Mammary epithelial cell (primary cell): ENCODE measurements around the gene CCDC110.

Experiments used
- EZH2 ChIP-seq: IDR thresholded peaks from 2 replicates; pipeline ENCODE4 v1.6.1; 2012; ENCODE audit warnings: low read length, inconsistent platforms, borderline replicate concordance
- TF ChIP-seq, protein P1 (sequence below), 2 donors: IDR thresholded peaks in 1 of 2; conservative IDR thresholded peaks in 1 of 2; 2 replicates each; pipeline ENCODE4 v1.5.1; 2011 to 2012; ENCODE audit warnings: inconsistent platforms in 2 of 2, low read length in 2 of 2, mild to moderate bottlenecking in 2 of 2, control low read depth in 1 of 2, low read depth in 1 of 2; ENCODE audit not compliant: insufficient read depth in 1 of 2; ENCODE audit errors: extremely low read depth in 1 of 2

DNA sequence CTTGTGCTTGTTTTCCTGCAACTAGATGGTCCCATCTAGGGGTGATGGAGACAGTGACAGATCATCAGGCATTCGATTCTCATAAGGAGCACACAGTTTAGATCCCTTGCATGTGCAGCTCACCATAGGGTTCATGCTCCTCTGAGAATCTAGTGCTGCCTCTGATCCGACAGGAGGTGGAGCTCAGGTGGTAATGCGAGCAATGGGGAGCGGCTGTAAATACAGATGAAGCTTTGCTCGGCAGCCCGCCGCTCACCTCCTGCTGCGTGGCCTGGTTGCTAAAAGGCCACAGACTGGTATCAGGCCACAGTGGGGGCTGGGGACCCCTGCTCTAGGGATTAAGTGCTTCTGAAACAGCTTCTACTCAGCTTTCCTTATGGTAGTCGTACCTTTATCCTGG lies 28.5 kb upstream of the CCDC110 start:
- TF ChIP-seq, protein P1, sequence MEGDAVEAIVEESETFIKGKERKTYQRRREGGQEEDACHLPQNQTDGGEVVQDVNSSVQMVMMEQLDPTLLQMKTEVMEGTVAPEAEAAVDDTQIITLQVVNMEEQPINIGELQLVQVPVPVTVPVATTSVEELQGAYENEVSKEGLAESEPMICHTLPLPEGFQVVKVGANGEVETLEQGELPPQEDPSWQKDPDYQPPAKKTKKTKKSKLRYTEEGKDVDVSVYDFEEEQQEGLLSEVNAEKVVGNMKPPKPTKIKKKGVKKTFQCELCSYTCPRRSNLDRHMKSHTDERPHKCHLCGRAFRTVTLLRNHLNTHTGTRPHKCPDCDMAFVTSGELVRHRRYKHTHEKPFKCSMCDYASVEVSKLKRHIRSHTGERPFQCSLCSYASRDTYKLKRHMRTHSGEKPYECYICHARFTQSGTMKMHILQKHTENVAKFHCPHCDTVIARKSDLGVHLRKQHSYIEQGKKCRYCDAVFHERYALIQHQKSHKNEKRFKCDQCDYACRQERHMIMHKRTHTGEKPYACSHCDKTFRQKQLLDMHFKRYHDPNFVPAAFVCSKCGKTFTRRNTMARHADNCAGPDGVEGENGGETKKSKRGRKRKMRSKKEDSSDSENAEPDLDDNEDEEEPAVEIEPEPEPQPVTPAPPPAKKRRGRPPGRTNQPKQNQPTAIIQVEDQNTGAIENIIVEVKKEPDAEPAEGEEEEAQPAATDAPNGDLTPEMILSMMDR (conservative IDR thresholded peaks at IDR 0.05 in 1 of 2, IDR thresholded peaks at IDR 0.05 in 1 of 2; ENCODE audit: extremely low read depth in 1 of 2, insufficient read depth in 1 of 2, low read depth in 1 of 2, low read length in 2 of 2) = no peak
- no peak for TF ChIP-seq EZH2
